ENCODE data around the gene LRRC8A.
"Not testable (repeated sequence)": the region's sequence is repeated elsewhere in the genome, so short reads cannot be mapped to it uniquely, and the experiment has no call there.

LRRC8A gene

DNA sequence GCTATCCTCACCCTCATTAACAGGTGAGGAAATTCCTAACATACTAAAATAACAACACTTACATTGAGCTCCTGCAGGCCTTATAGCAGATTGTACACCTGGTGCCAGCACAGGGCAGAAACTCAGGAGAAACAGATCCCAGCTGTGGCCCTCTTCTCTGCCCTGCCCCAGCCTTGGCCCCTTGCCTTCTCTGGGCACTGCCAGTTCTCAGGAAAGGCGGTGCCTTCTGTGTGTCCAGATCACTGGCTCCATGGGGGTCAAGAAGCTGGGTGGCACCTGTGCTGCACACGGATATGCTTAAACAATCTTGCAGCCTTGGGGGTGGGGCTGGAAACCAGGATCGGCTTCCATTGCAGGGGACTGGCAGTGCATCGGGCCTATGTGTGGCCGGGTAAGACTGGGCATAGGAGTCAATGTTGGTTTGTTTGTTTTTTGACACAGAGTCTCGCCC lies 19.5 kb upstream of the LRRC8A start:
- in situ Hi-C loops (cut with MboI; ENCODE audit: low sequenced_read_pairs) = no loop called here

DNA sequence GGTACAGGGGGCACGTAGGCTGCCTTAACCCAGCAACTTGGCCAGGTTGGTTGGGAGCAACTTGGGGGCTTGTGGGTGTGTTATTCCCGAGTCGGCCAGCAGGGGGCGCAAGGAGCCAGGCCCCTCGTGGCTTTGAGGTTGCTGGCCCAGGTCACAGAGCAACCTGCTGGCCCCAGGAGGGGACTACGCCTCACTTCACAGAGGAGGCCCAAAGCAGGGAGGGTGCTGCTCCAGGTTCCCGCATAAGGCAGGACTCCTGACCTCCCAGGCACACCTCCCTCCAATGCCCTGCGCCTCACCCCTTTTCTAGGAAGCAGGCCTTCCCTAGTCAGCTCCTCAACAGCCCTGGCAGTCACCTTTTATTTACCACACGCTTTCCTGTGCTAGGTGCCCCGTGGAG lies 18.3 kb upstream of the LRRC8A start:
- in situ Hi-C loops (cut with MboI; ENCODE audit: low sequenced_read_pairs) = no loop called here

DNA sequence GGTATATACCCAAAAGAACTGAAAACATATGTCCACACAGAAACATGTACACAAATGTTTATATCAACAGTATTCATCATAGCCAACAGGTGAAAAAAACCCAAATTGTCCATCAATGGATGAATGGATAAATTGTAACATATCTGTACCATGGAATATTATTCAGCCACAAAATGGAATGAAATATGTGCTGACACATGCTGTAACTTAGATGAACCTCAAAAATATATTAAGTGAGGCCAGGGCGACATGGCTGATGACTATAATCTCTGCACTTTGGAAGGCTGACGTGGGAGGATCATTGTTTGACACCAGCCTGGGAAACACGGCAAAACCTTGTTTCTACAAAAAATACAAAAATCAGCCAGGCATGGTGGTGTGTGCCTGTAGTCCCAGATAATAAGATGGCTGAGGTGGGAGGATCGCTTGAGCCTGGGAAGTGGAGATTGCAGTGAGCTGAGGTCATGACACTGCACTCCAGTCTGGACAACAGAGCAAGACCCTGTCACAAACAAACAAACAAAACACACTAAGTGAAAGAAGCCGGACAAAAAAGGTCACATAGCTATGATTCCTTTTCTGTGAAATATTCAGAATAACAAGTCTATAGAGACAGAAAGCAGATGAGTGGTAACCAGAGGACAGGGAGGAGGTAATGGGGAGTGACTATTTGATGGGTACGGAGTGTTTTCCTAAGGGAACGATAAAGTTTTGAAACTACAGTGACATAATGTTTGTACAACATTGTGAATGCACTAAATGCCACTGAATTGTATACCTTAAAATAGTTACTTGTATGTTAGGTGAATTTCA lies 11.6 kb upstream of the LRRC8A start:
- in situ Hi-C loops (cut with MboI; ENCODE audit: low sequenced_read_pairs) = no loop called here

DNA sequence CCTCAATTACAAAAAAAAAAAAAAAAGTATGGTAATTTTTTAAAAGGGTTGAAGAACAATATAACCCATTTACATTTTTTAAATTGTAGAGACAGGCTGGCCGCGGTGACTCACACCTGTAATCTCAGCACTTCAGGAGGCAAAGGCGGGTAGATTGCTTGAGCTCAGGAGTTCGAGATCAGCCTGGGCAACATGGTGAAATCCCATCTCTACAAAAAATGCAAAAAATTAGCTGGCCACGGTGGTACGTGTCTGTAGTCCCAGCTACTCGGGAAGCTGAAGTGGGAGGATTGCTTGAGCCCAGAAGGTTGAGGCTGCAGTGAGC lies 11.0 kb upstream of the LRRC8A start:
- in situ Hi-C loops (cut with MboI; ENCODE audit: low sequenced_read_pairs) = not testable (repeated sequence)

DNA sequence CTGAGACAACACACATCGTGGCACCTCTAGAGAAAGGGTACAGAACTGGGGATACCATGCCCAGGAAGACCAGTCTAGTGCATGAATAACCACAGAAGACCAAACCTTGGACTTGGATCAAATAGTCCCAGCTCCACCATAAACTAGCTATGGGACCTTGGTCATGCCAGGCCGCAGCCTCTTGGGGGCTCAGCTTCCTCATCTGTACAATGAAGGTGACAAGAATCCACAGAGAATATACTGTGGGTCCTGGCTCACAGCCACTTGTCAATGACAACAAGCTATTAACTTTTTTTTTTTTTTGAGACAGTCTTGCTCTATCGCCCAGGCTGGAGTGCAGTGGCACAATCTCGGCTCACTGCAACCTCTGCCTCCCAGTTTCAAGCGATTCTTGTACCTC lies 4.1 kb upstream of the LRRC8A start:
- in situ Hi-C loops (cut with MboI; ENCODE audit: low sequenced_read_pairs) = no loop called here

DNA sequence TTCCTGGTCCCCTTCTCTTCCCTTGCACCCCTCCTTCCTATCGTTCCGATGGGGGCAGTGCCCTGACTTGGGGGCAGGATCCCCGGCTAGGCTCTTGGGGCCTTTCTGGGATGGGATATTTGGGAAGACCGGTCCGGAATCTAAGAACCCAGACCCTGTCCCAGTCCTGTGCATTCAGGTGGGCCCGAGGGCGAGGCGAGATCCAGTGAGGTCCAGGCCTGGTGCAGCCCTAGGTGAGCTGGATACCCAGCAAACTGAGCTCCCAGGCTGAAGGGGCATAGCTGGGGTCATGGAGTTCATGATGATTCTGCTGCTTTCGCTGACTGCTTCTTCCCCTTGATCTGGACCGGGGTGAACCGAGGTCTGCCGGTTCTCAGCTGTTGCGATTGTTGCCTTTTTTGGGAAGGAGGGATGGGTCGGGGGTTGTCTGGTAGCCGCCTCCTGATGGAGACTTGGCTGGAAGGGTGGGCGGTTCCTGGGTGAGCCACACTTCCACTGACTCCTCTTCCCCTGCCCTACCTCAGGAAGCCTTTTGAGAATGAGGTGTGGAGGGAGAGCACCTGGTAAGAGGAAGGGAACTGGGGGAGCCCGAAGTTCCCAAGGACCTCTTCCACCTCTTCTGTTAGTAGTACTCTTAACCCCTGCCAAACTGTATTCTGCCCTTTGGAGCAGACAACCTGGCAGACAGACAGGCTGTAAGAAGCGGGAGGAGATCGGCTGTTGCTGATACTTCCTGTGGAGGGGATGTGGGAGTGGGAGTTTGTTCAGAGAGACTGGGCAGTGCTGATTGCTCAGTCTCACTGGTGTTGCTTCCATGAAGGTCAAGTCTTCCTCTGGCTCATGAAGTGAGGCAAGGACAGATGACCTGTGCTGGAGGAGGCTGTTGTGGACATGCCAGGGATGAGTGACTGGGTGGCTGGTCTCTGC lies 1.0 kb downstream of the LRRC8A start:
- in situ Hi-C loops (cut with MboI; ENCODE audit: low sequenced_read_pairs) = no loop called here

DNA sequence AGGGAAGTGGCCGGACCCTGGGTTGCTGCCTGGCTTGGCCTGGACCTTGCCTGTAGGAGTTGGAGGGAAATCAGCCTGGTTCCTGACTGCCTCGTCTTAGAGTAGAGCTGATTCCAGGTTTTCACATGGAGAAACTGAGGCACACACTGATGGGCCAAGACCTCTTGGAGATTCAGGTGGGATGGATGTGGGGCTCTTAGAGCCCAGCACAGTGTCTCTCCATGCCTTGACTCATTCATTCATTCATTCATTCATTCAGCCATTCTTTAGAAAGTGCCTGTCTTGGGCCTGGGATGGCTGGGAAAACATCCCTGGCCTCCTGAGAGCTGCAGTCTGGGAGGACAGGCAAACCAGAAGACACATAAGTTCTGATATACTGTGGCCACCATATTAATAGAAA lies 2.2 kb downstream of the LRRC8A start:
- in situ Hi-C loops (cut with MboI; ENCODE audit: low sequenced_read_pairs) = no loop called here

DNA sequence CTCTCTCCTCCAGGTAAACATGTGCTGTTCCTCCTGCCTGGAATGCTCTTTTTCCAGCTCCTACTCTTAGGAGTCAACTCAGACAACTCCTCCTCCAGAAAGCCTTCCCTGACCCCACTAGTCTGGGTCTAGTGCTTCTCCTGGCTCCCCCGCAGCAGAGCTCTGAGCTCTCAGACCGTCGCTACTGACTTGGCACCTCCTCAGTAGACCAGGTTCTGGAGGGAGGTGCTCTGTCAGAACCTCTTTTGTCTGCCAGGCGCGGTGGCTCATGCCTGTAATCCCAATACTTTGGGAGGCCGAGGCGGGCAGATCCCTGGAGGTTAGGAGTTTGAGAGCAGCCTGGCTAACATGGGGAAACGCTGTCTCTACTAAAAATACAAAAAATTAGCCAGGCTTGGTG lies 3.4 kb downstream of the LRRC8A start:
- in situ Hi-C loops (cut with MboI; ENCODE audit: low sequenced_read_pairs) = no loop called here

DNA sequence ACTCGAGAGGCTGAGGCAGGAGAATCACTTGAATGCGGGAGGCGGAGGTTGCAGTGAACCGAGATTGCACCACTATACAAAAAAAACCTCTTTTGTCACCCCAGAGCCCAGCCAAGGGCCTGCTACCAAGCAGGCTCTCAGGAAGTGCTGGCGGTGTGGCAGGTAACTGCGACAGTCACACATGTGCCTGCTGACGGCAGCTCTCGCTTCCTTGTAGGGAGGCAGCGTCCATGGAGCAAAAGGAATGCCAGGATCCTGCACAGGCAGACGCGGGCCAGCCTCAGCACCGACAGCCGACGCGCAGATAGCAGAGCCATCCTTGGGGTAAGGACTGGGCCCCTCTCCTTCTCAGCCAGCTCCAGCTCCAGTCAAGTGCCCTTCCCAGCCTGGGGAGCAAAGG lies 3.9 kb downstream of the LRRC8A start:
- in situ Hi-C loops (cut with MboI; ENCODE audit: low sequenced_read_pairs) = no loop called here

DNA sequence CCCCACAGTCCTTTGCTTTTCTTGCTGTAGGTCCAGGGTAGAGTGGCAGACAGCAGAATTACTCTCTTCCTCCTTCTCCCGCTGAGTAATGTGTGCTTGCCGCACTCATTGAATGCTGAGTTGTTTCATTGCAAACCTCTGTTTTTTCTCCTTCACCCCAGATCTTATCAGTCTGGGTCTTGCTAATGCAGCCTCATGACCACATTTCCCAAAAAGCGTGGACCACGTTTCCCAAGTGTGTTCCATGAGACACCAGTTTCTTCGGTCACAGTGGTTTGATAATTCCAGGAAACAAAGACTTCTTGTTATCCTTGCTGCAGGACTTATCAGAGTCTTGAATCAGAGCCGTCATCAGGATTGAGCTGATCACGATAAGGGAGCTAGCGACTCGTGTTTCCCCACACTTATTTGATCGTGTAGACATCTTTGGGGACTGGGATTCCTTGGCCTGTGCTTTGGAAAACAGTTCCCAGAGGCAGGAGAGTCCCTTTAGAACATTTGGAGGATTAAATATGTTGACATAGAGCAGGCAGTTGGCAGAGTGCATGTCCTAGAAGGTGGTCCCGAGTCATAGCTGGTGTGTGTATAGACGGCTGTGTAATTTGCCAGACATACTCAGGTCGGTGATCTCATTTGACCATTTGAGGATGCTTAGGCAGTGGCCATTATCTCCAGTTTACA lies 4.4 kb downstream of the LRRC8A start:
- in situ Hi-C loops (cut with MboI; ENCODE audit: low sequenced_read_pairs) = no loop called here

DNA sequence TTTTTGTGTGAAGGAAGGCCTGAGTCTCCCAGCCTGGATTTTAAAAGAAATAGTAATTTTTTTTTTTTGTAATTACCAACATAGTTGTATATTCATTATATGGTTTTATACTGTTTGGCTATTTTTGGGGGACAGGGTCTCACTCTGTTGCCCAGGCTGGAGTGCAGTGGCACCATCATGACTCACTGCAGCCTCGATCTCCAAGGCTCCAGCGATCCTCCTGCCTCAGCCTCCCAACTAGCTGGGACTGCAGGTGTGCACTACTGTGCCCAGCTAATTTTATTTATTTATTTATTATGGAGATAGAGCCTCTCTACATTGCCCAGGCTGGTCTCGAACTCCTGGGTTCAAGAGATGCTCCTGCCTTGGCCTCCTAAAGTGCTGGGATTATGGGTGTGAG lies 5.1 kb downstream of the LRRC8A start:
- in situ Hi-C loops (cut with MboI; ENCODE audit: low sequenced_read_pairs) = no loop called here

DNA sequence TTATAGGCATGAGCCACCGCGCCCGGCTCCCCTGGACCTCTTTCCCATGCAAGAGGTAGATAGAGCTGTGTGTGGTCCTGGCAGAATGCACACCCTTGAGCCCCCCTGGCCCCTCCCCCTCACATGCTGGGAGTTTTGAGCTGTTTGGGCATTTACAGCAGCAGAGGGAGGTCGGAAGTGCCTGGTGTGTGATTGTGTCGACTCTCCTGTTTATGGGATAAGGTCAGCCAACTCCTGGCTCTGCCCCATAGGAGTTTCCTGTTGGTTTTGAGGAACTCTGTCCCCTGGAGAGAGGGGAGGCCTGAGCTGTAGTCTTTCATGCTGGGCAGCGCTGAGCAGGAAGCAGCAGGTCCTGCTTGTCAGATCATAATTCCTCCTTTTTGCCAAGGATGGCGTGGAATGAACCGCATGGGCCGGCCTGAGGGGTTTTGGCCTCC lies 6.0 kb downstream of the LRRC8A start:
- in situ Hi-C loops (cut with MboI; ENCODE audit: low sequenced_read_pairs) = no loop called here

DNA sequence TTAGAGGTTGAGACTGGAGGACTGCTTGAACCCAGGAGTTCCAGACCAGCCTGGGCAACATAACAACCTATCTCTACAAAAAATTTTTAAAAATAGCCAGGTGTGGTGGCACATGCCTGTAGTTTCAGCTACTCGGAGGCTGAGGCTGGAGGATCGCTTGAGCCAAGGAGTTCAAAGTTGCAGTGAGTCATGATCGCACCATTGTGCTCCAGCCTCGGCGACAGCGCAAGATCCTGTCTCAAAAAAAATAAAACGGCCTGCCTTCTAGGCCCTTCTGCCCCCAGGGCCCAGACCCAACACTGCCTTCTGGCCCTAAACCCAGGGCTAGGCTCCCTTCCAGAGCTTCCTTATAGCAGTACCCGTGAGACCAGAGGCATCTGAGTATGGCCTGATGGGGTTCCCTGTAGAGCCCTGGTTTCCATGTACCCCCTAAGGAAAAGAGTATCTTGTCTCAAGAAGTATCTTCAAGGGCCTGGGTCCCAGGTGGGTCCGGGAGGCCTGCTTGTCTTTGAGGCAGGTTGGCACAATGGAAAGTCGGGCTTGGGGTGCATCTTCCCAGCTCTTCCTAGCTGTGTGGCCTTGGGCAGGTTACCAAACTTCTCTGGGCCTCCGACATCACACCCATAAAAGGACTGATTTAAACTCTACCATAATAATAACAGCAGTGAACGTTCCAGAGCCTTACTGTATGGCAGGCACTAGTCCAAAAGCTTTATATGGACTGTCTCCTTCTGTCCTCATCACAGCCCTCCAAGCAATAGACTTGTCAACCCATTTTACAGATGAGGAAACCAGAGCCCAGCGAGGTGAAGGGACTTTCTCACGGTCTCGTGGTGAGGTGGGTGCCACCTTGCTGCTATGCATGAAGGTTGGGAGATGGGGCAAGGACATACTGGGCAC lies 9.6 kb downstream of the LRRC8A start:
- in situ Hi-C loops (cut with MboI; ENCODE audit: low sequenced_read_pairs) = no loop called here

DNA sequence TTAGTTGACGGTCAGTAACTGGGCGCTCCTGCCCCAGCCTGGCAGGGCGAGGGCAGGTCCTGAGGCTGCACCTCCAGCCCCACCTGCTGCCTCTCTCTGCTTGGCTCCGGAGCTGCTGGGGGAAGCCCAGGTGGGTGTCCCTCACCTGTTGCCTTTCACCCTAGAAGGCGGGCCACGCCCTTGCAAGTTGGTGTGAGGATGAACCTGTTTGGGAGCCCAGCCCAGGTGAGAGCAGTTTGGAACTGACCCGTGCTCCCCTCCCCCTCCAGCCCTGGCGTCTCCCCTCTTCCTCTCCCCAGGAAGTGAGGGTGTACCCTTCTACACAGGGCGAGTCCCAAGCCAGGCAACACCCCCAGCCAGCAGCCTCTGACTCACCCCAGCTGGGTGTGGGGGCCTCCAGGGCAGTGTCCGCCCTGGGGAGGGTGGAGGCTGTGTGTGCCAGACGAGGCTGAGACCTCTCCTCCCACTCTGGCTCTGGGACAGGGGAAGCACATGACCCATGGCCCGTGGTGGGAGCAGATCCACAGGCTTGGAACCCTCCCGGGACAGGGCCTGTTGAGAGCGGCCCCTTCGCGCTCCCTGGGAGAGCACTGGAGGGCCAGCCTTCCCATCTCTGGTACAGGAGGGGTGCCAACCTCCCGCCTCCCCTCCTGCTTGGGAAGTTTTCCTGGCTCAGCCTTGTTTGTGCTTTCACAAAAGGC lies 10.4 kb downstream of the LRRC8A start:
- in situ Hi-C loops (cut with MboI; ENCODE audit: low sequenced_read_pairs) = no loop called here

DNA sequence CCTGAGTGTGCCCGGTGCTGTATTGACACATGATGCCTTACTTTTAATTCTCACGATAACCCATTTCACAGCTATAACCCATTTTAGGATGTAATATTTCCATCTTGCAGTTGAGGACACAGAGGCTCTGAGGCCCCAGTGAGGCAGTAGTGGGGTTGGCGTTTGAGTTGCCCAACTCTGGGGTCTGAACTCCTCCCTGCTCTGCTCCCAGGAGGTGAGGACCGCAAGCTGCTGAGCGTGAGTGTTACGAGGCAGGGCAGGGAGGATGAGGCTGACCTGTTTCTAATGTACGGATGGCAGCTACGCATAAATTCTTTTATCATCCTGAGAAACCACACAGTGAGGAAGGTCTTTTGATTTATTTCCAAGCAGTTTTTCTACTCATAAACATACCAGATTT lies 11.4 kb downstream of the LRRC8A start:
- in situ Hi-C loops (cut with MboI; ENCODE audit: low sequenced_read_pairs) = no loop called here

DNA sequence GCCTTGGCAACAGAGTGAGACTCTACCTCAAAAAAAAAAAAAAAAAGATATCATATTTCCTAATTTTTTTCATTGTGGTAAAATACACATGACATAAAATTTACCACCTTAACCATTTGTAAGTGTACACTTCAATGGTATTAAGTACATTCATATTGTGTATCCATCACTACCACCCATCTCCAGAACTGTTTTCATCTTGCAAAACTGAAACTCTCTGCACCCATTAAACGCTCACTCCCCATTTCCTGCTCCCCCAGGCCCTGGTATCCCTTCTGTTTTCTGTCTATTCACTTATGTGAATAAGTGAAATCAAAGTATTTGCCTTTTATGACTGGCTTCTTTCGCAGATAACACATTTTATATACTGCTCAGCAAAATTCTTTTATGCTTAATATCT lies 12.8 kb downstream of the LRRC8A start:
- in situ Hi-C loops (cut with MboI; ENCODE audit: low sequenced_read_pairs) = no loop called here

DNA sequence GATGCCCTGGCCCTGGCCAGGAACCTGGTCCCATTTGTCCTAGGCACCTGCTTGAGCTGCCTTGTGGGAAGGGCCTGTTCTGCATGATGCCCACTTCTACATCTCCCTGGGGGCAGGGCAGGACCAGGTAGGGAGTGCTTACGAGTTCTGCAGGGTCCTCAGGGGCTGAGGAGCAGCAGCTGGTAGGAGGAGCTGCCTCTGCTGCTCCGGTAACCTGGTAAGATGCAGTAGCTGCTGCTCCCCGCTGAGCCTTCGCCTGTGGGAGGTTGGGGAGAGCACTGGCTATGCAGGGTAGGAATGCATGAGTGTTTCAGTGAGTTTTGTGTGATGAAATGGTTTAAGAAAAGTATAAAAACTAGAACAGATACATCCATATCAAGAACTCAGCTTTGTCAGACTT lies 13.6 kb downstream of the LRRC8A start:
- in situ Hi-C loops (cut with MboI; ENCODE audit: low sequenced_read_pairs) = no loop called here

DNA sequence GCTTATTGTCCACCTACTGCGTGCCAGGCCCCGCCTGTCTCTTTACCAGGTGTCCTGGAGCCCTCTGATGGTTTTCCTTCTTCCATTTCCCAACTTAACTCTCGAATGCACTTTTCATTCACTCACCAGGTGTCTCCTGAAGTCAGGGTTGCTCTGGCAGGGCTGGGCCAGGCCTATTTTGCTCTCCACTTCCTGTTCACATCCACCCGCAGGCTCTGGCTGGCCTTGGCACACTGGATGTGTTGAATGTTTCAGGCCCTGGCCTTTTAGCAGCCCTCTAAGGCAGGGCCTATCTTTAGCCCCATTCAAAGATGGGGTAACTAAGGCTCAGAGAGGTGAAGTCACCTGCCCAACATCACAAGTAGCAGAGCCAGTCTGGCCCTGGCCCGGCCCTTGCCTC lies 16.4 kb downstream of the LRRC8A start:
- in situ Hi-C loops (cut with MboI; ENCODE audit: low sequenced_read_pairs) = no loop called here

DNA sequence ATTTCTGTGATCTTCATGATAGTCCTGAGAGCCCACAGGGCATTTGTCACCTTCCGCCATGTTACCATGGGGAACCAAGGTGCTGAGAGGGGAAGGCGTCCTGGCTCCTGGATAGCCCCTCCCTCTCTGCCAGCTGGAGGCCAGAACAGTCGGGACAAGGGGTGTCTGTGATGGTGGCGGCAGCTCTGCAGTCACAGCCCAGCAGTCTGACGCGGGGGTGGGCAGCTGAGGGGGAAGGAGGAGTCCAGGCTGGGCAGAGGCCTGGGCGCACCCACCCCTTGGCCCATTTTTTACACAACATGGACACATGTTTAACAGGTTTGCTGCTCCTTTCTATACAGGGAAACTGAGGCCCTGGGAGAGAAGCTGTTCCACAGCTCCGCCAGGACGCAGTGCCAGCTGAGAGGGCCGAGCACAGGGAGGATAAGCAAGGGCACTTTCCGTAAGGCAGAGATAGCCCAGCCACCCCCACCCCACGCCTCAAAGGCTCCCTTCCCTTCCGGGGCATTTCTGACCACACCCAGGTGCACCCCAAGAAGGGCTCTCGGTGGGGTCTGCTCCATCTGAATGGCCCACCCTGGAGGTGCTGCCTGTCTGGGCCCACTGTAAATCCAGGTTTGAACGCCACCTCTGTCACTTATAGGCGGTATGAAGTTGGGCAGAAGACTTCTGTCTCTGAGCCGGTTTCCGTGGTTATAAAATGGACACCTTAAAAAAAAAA lies 17.1 kb downstream of the LRRC8A start:
- in situ Hi-C loops (cut with MboI; ENCODE audit: low sequenced_read_pairs) = no loop called here

Measured in HL-60/S4 treated with retinoic acid at 250 ng/mL for 4 days and 3 days (cell line).